Ishikawa (cell line): ENCODE data around the gene S100A12.

Experiments
- CEBPB ChIP-seq: IDR thresholded peaks from 2 replicates; pipeline ENCODE4 v1.6.1; 2012
- CREB1 ChIP-seq: IDR thresholded peaks from 2 replicates; pipeline ENCODE4 v1.6.1; 2012; ENCODE audit warnings: low read depth
- EGR1 ChIP-seq: IDR thresholded peaks from 2 replicates; pipeline ENCODE4 v1.6.1; 2012
- EP300 ChIP-seq: IDR thresholded peaks from 2 replicates; pipeline ENCODE4 v1.6.1; 2012; ENCODE audit warnings: borderline replicate concordance
- FOXM1 ChIP-seq: IDR thresholded peaks from 2 replicates; pipeline ENCODE4 v1.6.1; 2012; ENCODE audit warnings: low read depth, borderline replicate concordance
- MAX ChIP-seq: IDR thresholded peaks from 2 replicates; pipeline ENCODE4 v1.6.1; 2012
- NFIC ChIP-seq: IDR thresholded peaks from 2 replicates; pipeline ENCODE4 v1.6.1; 2012
- RAD21 ChIP-seq: IDR thresholded peaks from 2 replicates; pipeline ENCODE4 v1.6.1; 2012; ENCODE audit warnings: low read depth
- REST ChIP-seq: IDR thresholded peaks from 2 replicates; pipeline ENCODE4 v1.6.1; 2012; ENCODE audit warnings: low read depth, mild to moderate bottlenecking
- TAF1 ChIP-seq: IDR thresholded peaks from 2 replicates; pipeline ENCODE4 v1.6.1; 2012; ENCODE audit warnings: low read depth, mild to moderate bottlenecking
- TCF12 ChIP-seq: IDR thresholded peaks from 2 replicates; pipeline ENCODE4 v1.6.1; 2012; ENCODE audit warnings: low read depth
- TEAD4 ChIP-seq: IDR thresholded peaks from 2 replicates; pipeline ENCODE4 v1.6.1; 2012
- USF1 ChIP-seq: IDR thresholded peaks from 2 replicates; pipeline ENCODE4 v1.6.1; 2012
- YY1 ChIP-seq: IDR thresholded peaks from 2 replicates; pipeline ENCODE4 v1.6.1; 2012; ENCODE audit warnings: low read depth
- ZBTB7A ChIP-seq: IDR thresholded peaks from 2 replicates; pipeline ENCODE4 v1.6.1; 2012; ENCODE audit warnings: low read depth

The S100A12 gene

GRCh38 chr1:153348511-153349362 lies 26.7 kb downstream of the S100A12 start, which contains the start of gene PGLYRP4:
PGLYRP4 (minus strand) TSS chr1:153348841; CDS start chr1:153347932, 909 bp downstream.
- TF ChIP-seq FOXM1 (no peak), YY1 (no peak)

- TF ChIP-seq YY1 (no peak), USF1 (no peak), TAF1 (no peak), EP300 (no peak), FOXM1 (no peak)
Measured at GRCh38 chr1:153347856-153348255, 27.6 kb downstream of the S100A12 start.

GRCh38 chr1:153346077-153346723 lies 29.2 kb downstream of the S100A12 start:
- TF ChIP-seq NFIC (no peak), FOXM1 (no peak), USF1 (no peak), TCF12 (no peak), TEAD4 (no peak), REST (no peak), CEBPB (no peak)

GRCh38 chr1:153345187-153346076 lies 30.0 kb downstream of the S100A12 start:
- TF ChIP-seq NFIC (no peak), TCF12 (no peak), CREB1 (no peak), FOXM1 (no peak)

- TF ChIP-seq FOXM1 (no peak), REST (no peak), CEBPB (no peak), EP300 (no peak), TCF12 (no peak), ZBTB7A (no peak), USF1 (no peak), EGR1 (no peak), CREB1 (no peak), TAF1 (no peak), NFIC (no peak), YY1 (no peak), RAD21 (no peak), TEAD4 (no peak), MAX (no peak)
Measured at GRCh38 chr1:153344718-153345025, 30.7 kb downstream of the S100A12 start.
